Dedifferentiated amniotic fluid mesenchymal stem cell (primary cell): ENCODE data around the gene AGRN.
A peak's percentile ranks its signal among the peaks of the same experiment; 100 is the strongest.

Experiments
- DNase-seq: peaks from one replicate; pipeline ENCODE4 v3.0.0-alpha.2; 2016; ENCODE audit errors: extremely low spot score

AGRN gene

DNA sequence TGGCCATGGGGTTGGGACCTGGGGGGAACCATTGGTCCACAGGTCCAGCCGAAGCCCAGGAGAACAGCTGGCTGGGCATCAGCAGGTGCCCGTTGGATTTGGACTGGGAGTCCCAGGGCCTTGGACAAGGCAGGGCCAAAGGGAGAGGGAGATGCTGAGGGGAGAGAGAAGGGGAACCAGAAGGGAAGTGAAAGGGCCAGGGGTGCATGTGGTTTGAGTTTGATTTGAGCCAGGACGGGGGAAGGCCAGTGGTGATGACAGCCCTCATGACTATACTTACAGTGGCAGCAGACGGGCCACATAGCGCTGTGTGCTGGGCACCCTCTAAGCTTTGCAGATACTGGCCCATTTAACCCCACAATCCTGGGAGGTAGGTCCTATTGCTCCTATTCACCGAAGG, 18.8 kb downstream of the AGRN start:
- no peak for DNase-seq

DNA sequence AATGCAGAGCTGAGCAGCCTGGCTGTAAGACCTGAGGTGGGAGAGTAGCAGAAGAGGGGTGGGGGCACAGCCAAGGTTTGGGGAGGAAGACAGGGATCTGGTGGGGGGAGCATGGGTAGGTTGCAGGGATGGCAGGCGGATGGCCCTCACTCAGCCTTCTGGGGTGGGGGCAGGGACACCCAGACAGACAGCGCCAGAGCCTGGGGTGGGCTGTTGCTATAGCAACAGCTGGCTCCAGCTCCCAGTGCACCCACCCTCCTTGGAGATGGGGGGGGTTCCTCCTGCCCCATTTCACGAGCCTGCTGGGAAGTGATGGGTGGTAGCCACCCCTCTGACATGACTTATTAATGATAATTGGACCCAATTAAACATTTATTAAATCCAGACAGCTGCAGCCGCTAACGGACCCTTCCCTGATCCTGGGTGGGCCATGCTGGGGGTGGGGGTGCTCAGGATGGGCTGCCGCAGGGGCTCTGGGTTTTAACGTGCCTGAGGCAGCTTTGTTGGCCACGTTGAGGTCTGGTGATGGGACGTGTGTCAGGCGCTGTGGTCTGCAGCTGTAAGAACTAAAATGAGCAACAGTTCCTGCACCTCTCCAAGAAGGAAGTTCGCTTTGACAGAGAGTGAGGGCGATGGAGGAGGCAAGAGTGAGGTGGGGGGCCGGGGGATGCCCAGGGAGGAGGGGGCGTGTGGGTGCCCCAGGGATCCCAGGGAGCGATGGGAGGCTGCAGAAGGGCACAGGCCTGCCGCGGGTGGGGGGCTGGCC, 19.4 kb downstream of the AGRN start:
- DNase-seq, result no peak

DNA sequence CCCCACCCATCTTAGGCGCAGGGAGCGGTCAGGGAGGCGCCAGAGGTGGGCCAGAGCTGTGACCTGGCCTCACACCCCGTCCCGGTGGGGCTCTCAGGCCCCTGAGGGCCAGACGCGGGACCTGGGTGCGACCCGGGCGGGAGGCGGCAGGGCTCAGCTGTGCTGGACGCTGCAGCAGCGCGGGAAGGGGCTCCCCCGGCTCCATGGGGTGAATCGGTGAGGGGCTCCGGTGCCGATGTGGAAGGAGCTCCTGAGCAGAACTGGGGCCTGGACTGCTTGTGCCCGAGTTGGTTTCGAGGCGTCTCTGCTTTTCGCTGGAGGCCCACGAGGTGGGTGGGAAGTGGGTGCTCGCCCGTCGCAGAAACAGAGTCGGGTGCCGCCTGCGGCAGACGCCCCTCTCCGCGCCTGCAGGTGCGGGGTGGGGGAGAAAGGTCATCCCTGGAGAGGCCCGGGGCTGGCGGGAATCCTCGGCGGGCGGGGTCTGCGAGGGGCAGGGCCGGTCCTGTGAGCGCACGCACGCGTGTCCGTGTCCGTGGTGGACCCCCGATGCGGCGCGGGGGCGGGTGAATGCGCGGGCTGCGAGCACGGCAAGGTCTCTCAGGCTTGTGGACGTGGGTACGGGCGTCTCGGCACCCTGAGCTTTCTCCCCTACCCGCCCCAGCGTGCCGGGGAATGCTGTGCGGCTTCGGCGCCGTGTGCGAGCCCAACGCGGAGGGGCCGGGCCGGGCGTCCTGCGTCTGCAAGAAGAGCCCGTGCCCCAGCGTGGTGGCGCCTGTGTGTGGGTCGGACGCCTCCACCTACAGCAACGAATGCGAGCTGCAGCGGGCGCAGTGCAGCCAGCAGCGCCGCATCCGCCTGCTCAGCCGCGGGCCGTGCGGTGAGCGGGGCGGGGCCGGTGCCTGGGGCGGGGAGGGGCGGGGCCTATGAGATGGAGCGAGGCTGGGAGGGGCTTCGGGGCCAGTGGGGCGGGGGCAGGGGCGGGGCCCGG, 20.4 kb downstream of the AGRN start:
- peak; percentile 44 for DNase-seq

DNA sequence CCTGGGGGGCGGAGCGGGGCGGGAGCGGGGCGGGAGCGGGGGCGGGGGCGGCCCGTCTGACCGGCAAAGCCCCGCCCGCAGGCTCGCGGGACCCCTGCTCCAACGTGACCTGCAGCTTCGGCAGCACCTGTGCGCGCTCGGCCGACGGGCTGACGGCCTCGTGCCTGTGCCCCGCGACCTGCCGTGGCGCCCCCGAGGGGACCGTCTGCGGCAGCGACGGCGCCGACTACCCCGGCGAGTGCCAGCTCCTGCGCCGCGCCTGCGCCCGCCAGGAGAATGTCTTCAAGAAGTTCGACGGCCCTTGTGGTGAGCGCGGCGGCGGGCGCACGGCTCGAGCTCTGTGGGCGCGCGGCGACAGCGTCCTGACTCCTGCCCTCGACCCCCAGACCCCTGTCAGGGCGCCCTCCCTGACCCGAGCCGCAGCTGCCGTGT, 21.2 kb downstream of the AGRN start:
- DNase-seq, result no peak

DNA sequence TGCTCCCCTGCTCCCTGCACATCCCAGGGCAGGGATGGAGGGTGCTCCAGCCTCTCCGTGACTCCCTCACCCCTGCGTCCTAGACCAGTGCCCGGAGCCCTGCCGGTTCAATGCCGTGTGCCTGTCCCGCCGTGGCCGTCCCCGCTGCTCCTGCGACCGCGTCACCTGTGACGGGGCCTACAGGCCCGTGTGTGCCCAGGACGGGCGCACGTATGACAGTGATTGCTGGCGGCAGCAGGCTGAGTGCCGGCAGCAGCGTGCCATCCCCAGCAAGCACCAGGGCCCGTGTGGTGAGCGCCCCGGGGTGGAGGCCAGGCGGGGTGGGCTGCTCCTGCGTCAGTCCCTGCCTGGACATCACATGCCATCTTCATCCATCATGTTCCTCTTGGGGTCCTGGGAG, 22.0 kb downstream of the AGRN start:
- no peak for DNase-seq

DNA sequence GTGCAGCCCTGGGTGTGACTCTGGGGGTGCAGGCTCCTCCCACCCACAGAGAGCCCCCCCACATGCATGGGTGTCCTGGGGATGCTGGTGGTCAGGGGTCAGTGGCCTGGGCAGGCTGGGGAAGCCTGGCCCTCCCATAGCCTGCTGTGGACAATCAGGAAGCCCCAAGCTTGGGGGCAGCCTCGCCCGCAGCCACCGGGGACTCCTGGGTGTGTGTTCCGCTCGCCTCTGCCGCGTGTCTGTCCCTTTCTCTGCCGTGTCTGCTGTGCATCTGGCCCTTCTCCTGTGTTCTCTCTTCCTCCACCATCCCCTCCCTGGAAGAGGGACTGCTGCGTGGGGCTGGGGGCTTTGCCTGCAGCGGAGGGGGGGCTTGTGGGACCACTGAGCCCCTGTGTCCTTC, 22.9 kb downstream of the AGRN start:
- no peak for DNase-seq

DNA sequence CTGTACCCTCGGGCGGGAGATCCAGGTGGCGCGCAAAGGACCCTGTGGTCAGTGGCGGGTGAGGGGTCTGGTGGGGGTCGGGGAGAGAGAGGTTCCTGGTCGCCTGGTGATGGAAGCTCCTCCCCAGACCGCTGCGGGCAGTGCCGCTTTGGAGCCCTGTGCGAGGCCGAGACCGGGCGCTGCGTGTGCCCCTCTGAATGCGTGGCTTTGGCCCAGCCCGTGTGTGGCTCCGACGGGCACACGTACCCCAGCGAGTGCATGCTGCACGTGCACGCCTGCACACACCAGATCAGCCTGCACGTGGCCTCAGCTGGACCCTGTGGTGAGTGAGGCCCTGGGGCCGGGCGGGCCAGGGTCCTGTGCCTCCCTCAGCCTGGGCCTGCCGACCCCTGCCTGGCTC, 23.5 kb downstream of the AGRN start:
- DNase-seq, result no peak

DNA sequence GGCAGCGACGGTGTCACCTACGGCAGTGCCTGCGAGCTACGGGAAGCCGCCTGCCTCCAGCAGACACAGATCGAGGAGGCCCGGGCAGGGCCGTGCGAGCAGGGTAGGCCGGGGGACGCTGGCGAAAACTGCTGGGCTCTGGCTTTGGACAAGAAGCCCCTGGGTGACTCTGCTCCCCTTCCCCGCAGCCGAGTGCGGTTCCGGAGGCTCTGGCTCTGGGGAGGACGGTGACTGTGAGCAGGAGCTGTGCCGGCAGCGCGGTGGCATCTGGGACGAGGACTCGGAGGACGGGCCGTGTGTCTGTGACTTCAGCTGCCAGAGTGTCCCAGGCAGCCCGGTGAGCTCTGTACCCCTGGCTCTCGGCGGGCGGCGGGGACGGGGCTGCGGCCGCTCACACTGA, 24.0 kb downstream of the AGRN start:
- DNase-seq, result no peak

DNA sequence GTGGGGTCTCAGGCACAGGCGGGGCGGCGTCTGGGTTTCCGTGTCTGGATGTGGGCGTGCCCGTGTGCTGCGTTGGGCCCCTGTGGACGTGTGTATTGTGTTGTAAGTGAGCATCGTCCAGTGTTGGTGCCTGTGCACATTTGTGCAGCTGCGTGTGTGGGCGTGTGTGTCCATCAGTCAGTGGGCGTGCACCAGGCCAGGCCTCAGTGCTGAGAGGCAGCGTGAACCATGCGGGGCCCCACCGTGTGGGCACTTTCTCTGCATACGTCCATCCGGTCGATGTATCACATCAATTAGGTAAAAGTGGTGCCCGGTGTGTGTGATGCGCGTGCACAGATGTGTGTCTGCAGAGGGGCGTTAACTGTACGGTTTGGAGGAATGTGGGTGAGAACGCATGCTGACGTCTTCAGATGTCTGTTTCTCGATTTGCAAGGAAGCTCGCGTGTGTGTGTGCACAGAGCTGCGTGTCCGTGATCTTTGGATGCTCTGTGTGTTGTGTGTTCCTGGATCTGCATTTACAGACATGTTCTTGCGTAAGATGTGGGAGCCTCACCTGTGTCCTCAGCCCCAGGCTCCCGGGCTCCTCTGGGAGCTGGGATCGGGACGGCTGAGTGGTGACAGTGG, 24.6 kb downstream of the AGRN start:
- DNase-seq, result no peak

DNA sequence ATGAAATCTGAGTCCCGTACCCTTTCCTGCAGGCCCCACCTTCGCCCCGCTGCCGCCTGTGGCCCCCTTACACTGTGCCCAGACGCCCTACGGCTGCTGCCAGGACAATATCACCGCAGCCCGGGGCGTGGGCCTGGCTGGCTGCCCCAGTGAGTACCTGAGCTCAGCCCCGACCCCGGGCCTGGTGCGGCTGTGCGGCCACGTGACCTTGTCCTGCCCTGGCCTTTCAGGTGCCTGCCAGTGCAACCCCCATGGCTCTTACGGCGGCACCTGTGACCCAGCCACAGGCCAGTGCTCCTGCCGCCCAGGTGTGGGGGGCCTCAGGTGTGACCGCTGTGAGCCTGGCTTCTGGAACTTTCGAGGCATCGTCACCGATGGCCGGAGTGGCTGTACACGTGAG, 25.2 kb downstream of the AGRN start:
- DNase-seq, result no peak

DNA sequence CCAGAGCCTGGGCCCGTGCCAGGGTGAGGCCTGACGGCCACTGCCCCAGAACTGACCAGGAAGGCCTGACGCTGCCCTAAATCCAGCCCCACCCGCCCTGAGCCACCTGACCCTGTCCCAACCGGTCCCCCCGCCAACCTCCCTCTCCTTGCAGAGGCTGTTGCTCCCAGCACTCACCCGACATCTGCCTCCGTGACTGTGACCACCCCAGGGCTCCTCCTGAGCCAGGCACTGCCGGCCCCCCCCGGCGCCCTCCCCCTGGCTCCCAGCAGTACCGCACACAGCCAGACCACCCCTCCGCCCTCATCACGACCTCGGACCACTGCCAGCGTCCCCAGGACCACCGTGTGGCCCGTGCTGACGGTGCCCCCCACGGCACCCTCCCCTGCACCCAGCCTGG, 26.3 kb downstream of the AGRN start:
- no peak for DNase-seq

DNA sequence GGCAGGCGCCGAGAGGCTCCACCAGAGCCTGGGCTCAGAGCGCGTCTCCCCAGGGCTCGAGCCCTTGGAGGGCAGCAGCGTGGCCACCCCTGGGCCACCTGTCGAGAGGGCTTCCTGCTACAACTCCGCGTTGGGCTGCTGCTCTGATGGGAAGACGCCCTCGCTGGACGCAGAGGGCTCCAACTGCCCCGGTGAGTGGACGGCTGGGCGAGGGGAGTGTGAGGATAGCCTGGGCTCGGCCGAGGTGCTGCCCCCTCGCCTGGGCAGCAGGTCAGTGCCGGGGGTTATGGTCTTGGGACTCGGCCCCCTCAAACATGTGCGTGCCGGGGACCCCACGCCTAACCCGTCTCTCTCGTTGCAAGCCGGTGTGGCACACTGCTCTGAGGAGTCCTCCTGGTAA, 26.8 kb downstream of the AGRN start:
- DNase-seq, result no peak

DNA sequence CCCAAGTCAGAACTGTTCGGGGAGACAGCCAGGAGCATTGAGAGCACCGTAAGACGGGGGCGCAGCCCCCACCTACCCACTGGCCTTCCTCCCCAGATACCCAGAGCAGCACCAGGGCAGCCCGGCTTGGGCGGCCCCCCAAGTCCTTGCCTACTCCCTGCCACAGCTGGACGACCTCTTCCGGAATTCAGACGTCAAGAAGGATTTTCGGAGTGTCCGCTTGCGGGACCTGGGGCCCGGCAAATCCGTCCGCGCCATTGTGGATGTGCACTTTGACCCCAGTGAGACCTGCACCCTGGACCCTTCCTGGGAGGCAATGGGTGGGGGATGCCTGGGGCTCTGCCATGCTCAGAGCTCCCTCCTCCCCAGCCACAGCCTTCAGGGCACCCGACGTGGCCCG, 27.5 kb downstream of the AGRN start:
- no peak for DNase-seq

DNA sequence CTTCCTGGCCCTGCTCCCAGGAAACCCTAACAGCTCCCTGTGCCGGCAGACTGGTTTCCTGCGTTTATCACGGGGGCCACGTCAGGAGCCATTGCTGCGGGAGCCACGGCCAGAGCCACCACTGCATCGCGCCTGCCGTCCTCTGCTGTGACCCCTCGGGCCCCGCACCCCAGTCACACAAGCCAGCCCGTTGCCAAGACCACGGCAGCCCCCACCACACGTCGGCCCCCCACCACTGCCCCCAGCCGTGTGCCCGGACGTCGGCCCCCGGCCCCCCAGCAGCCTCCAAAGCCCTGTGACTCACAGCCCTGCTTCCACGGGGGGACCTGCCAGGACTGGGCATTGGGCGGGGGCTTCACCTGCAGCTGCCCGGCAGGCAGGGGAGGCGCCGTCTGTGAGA, 28.0 kb downstream of the AGRN start:
- no peak for DNase-seq

DNA sequence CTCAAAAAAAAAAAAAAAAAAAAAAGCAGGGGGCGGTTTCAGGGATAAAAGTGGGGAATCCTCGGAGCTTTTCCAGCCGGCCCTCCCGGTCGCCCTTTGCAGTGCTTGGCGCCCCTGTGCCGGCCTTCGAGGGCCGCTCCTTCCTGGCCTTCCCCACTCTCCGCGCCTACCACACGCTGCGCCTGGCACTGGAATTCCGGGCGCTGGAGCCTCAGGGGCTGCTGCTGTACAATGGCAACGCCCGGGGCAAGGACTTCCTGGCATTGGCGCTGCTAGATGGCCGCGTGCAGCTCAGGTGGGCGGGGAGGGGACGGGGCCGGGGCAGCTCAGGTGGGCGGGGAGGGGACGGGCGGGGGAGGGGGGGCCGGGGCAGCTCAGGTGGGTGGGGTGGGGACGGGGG, 28.8 kb downstream of the AGRN start:
- DNase-seq, result no peak

DNA sequence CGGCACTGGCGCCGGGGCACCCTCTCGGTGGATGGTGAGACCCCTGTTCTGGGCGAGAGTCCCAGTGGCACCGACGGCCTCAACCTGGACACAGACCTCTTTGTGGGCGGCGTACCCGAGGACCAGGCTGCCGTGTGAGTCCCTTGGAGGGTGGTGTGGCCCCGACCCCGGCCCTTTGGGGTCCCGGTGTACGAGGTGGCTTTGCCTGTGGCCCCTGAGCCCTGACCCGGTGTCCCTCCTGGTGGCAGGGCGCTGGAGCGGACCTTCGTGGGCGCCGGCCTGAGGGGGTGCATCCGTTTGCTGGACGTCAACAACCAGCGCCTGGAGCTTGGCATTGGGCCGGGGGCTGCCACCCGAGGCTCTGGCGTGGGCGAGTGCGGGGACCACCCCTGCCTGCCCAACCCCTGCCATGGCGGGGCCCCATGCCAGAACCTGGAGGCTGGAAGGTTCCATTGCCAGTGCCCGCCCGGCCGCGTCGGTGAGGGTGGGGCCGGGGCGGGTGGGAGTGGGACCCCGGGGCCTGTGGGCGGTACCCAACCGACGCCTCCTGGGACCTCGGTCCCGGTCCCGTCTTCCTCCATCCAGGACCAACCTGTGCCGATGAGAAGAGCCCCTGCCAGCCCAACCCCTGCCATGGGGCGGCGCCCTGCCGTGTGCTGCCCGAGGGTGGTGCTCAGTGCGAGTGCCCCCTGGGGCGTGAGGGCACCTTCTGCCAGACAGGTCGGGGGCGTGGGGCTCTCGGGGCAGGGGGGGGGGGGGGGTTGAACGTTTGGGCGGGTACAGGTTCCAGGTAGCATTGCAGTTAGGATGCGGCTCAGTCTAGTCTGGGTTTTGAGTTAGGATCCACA, 29.6 kb downstream of the AGRN start:
- no peak for DNase-seq

DNA sequence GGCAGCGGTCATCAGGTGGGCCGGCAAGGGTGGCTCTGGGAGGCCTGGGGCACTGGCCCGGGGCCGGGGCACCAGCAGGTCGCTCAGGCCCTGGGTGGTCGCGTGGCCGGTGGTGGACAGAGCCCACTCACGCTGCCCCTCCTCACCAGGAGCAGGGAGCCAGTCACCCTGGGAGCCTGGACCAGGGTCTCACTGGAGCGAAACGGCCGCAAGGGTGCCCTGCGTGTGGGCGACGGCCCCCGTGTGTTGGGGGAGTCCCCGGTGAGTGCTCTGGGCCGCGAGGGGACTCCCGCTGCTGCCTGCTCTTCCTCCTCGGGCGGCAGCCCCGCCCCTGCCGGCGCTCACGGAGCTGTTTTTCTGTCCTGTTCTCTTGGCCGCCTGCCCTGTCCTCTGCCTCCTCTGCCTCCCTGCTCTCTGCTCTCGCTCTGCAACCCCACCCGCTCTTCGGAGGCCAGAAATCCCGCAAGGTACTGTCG, 30.7 kb downstream of the AGRN start:
- DNase-seq, result no peak

DNA sequence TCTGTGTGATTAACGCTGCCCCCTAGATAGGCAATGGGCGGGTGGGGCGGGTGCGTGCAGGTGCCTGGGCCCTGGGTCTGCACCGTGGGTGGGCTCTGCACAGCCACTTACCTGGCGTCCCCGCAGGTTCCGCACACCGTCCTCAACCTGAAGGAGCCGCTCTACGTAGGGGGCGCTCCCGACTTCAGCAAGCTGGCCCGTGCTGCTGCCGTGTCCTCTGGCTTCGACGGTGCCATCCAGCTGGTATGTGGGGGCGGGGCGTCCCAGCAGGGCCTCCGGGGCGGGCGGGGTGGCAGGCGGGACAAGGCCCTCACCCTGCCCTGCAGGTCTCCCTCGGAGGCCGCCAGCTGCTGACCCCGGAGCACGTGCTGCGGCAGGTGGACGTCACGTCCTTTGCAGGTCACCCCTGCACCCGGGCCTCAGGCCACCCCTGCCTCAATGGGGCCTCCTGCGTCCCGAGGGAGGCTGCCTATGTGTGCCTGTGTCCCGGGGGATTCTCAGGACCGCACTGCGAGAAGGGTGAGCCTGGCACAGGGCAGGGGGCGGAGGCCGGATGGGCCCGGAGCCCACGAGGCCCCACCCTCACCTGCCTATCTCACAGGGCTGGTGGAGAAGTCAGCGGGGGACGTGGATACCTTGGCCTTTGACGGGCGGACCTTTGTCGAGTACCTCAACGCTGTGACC, 31.3 kb downstream of the AGRN start:
- DNase-seq, result no peak

DNA sequence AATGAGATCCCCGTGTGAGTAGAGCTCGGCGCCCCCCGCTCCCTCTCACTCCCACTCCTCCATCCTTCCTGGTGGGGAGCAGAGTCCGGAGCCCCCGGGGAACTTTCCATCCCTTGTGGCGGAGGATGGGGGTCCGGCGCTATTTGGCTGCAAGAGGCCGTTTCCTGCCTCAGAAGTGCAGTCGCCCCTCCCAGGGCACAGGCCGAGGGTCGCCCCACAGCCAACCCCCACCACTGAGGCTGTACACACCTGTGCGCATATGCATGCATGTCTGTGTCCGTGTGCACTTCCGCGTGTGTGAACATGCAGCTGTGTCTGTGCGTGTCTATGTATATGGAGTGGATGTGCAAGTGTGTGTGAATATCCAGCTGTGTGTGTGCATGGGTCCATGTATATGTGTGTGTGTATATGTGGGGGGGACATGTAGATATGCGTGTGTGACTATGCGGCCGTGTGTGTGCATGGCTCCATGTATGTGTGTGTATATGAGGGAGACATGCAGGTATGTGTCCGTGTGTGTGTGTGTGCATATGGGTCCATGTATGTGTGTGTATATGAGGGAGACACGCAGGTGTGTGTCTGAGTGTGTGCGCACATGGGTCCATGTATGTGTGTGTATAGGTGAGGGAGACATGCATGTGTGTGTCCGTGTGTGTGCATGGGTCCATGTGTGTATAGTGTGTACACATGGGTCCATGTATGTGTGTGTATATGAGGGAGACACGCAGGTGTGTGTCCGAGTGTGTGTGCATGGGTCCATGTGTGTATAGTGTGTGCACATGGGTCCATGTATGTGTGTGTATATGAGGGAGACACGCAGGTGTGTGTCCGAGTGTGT, 32.3 kb downstream of the AGRN start:
- no peak for DNase-seq

DNA sequence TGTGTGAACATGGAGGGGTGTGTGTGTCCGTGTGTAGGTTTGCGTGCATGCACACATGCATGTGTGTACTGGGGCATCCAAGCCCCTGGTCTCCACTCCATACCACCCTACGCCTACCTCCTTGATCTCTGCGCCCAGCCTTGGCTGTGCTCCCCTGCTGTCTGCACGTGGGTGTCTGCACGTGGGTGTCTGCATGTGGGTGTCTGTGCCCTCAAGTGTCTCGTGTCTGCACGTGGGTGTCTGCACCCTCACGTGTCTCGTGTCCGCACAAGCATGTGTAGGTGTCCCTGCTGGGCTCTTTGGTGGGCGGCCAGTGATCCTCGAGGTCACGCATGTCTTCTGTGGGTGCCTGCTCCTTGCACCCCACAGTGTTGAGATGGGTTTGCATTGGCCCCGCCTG, 33.1 kb downstream of the AGRN start:
- no peak for DNase-seq
